Ovary (tissue), 9 donors: ENCODE data around the gene GPHN. TPM values are rescaled to one million over a fixed set of nuclear protein-coding genes. Genes with fewer than 3 reads are reported as not detected.

Experiments used
- DNase-seq, 5 donors: peaks; one replicate each; pipeline ENCODE4 v3.0.0-alpha.2; 2019 to 2020
- H3K27ac ChIP-seq, 2 donors: fragments of 200-600 bp; one replicate each; pipeline versions ENCODE4 v1.5.1 to v1.8.0; 2019 to 2022
- H3K27me3 ChIP-seq: fragments of 200-600 bp; one replicate; pipeline ENCODE4 v1.8.0; 2022
- H3K36me3 ChIP-seq: fragments of 200-600 bp; sonication (generic); one replicate; pipeline ENCODE4 v1.5.1; 2019
- H3K4me1 ChIP-seq: one replicate; pipeline ENCODE4 v1.8.1; 2013; ENCODE audit warnings: mild to moderate bottlenecking, moderate library complexity; ENCODE audit not compliant: insufficient read depth
- H3K4me3 ChIP-seq: fragments of 200-600 bp; sonication (generic); one replicate; pipeline ENCODE4 v1.5.1; 2017
- H3K9me3 ChIP-seq, 2 donors: fragments of 200-600 bp in 1 of 2; sonication (generic) in 1 of 2; one replicate each; pipeline versions ENCODE4 v1.5.1 to v1.8.1; 2013 to 2019; ENCODE audit warnings: mild to moderate bottlenecking in 1 of 2, moderate library complexity in 1 of 2
- CTCF ChIP-seq, 3 donors: fragments of 450-650 bp in 2 of 3; fragments of 200-600 bp in 1 of 3; IDR thresholded peaks; one replicate each; pipeline versions ENCODE4 v1.5.1 to v1.8.0; 2016 to 2022; ENCODE audit warnings: antibody characterized with exemption in 3 of 3, mild to moderate bottlenecking in 1 of 3
- EP300 ChIP-seq: sonication (generic); formaldehyde crosslinking; IDR thresholded peaks from one replicate; pipeline ENCODE4 v1.6.1; 2017; ENCODE audit warnings: antibody characterized with exemption
- POLR2A ChIP-seq: fragments of 450-650 bp; IDR thresholded peaks from one replicate; pipeline ENCODE4 v1.6.1; 2017; ENCODE audit warnings: antibody characterized with exemption, mild to moderate bottlenecking, moderate library complexity
- WGBS, 3 donors: extraction: QIAGEN DNeasy Blood & Tissue Kit in 1 of 3; methylation state at CpG; one replicate each; pipeline versions ENCODE4 v1.1.5 to v1.1.7; 2013 to 2017; 5-methylcytosine and 5-hydroxymethylcytosine counted together
- intact Hi-C, 4 donors: fragments of 100-400 bp; cut with DNase I; formaldehyde crosslinking; loops; one replicate each; pipeline versions ENCODE4 v1.11.0 to v1.15.1; 2022 to 2023
- polyA plus RNA-seq, 2 donors: library from polyadenylated mRNA; stranded (reverse); fragments of 200-250 nt in 1 of 2; fragments of 350-450 nt in 1 of 2; fragmentation: Illumina TruSeq in 1 of 2; extraction: RNeasy Lipid Tissue Mini Kit (QIAGEN cat#74804) in 1 of 2; gene quantifications; one replicate each; pipeline ENCODE4 v1.2.3, GENCODE V29; 2013 to 2014
- total RNA-seq, 7 donors: library from RNA; depleted of rRNA in 2 of 7; stranded (reverse); fragments of >200 nt in 2 of 7; fragmentation: NEBNext Ultra II Directional in 3 of 7; extraction: Animal tissue kit (Norgen Biotek cat#: 25700) in 3 of 7; gene quantifications; one replicate each; pipeline versions ENCODE4 v1.1.0 to v1.2.4, GENCODE V29; 2016 to 2023
- donor health status: DM: no; HTN: no; CAD: no; lungs with moderate emphysema.
- donor health status: DM: no; HTN: no; CAD: no.
- donor health status: Bipolar disorder and iron deficiency.
- donor health status: DM: yes; HTN: yes; CAD: no.
- donor health status: DM: no; HTN: no; CAD: no.
- donor health status: DM: yes; HTN: yes; CAD: no.

Gene GPHN
- total and polyA plus RNA-seq, 9 donors: 8.3 to 44.9 (median 20.3) TPM

- no peak overlapping the region for H3K4me3 ChIP-seq
- intact Hi-C loops: no loop called here
- H3K36me3 ChIP-seq: no peaks in the 10 kb centered on the region
- H3K4me1 ChIP-seq: no peaks in the 10 kb centered on the region
- H3K9me3 ChIP-seq: no peaks in the 10 kb centered on the region
- H3K27me3 ChIP-seq: no peaks in the 10 kb centered on the region
- no peak overlapping the region for H3K27ac ChIP-seq
- no peak for TF ChIP-seq POLR2A
- TF ChIP-seq EP300: no peak
- no peak for TF ChIP-seq CTCF (IDR thresholded peaks at IDR 0.05)
- no peak for DNase-seq
- 98 to 100% (median 100%) methylated on average over 1 of the region's 1 CpG for whole genome bisulfite sequencing, 3 donors
These were observed 274.9 kb downstream of the GPHN start for GRCh38 chr14:66782853-66783252.

- 97 to 98% (median 97%) methylated on average over 1 of the region's 1 CpG for WGBS, 3 donors
- Histone ChIP-seq H3K27me3 (no peaks in the 10 kb centered on the region), H3K4me1 (no peaks in the 10 kb centered on the region), H3K4me3 (no peak overlapping the region), H3K36me3 (no peaks in the 10 kb centered on the region), H3K9me3 (peaks cover 0 to 5% of the 10 kb centered on the region in 2 donors), H3K27ac (no peak overlapping the region)
- DNase-seq: no peak
- TF ChIP-seq CTCF (IDR thresholded peaks at IDR 0.05) (no peak), EP300 (no peak), POLR2A (no peak)
- intact Hi-C loops: no loop called here
These were observed 282.2 kb downstream of the GPHN start for GRCh38 chr14:66790101-66790500.

GRCh38 chr14:66802962-66803361, 295.0 kb downstream of the GPHN start:
- Histone ChIP-seq H3K4me1 (no peaks in the 10 kb centered on the region), H3K27me3 (no peaks in the 10 kb centered on the region), H3K36me3 (no peaks in the 10 kb centered on the region), H3K4me3 (no peak overlapping the region), H3K9me3 (peaks cover 0 to 3% of the 10 kb centered on the region in 2 donors), H3K27ac (no peak overlapping the region)
- intact Hi-C loops: no loop called here
- no peak for TF ChIP-seq CTCF (IDR thresholded peaks at IDR 0.05)
- TF ChIP-seq POLR2A: no peak
- TF ChIP-seq EP300: no peak
- DNase-seq: no peak
- WGBS, 3 donors: 90 to 95% (median 92%) methylated on average over 4 of the region's 4 CpGs

- Histone ChIP-seq H3K4me1 (no peaks in the 10 kb centered on the region), H3K9me3 (peaks cover 0 to 3% of the 10 kb centered on the region in 2 donors), H3K4me3 (no peak overlapping the region), H3K27ac (no peak overlapping the region), H3K27me3 (no peaks in the 10 kb centered on the region), H3K36me3 (no peaks in the 10 kb centered on the region)
- 88 to 97% (median 88%) methylated on average over 1 of the region's 1 CpG for WGBS, 3 donors
- TF ChIP-seq CTCF (IDR thresholded peaks at IDR 0.05): no peak
- no peak for TF ChIP-seq POLR2A
- TF ChIP-seq EP300: no peak
- DNase-seq: no peak
- intact Hi-C loops: no loop called here
These were observed 296.2 kb downstream of the GPHN start for GRCh38 chr14:66804141-66804540.

GRCh38 chr14:66813636-66814035, 305.7 kb downstream of the GPHN start:
- Histone ChIP-seq H3K4me1 (no peaks in the 10 kb centered on the region), H3K4me3 (no peak overlapping the region), H3K27ac (no peak overlapping the region), H3K9me3 (peaks cover 0 to 7% of the 10 kb centered on the region in 2 donors), H3K27me3 (no peaks in the 10 kb centered on the region), H3K36me3 (no peaks in the 10 kb centered on the region)
- intact Hi-C loops: no loop called here
- TF ChIP-seq POLR2A (no peak), EP300 (no peak), CTCF (IDR thresholded peaks at IDR 0.05) (no peak)
- 98% methylated on average over 5 to 6 of the region's 6 CpGs for WGBS, 3 donors
- DNase-seq: no peak
